GM12865 (cell line): ENCODE measurements around the gene CLDN3.
"Not testable (repeated sequence)": the region's sequence is repeated elsewhere in the genome, so short reads cannot be mapped to it uniquely, and the experiment has no call there.

Source experiments
- DNase-seq: peaks from one replicate; pipeline ENCODE4 v3.0.0; 2010; ENCODE audit warnings: low read depth
- H3K4me3 ChIP-seq: 2 replicates; pipeline ENCODE4 v1.5.1; 2011; ENCODE audit warnings: mild to moderate bottlenecking, low read depth, low read length, control low read depth
- TF ChIP-seq, protein P1 (sequence below): IDR thresholded peaks from 2 replicates; pipeline ENCODE4 v1.5.1; 2011; ENCODE audit warnings: low read length, control low read depth, low read depth, inconsistent platforms; ENCODE audit not compliant: insufficient read depth; ENCODE audit errors: missing control alignments

Gene CLDN3

DNA sequence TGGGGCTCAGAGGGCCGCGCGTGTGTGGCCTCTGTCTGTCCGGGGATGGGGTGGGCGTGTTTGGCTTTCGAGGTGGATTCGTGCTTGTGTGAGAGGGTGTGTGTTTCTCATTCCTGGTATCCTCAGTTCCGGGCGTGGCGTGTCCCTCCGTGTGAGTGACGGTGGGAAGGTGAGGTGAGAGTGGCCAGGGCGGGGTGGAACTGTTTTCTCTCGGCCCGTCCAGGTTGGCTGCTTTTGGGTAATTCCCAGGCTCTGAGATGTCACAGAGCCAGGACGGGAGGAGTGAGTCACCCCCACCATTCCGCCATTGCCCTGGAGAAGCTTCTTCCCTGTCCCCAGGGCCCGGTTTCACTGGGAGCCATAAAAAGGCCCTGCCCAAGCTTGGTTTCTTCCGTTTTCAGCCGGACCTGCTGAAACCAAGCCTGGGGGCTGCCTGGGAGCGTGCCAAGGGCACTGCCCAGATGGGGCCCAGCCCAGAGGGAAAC is 39.4 kb upstream of the CLDN3 start:
- TF ChIP-seq, protein P1, sequence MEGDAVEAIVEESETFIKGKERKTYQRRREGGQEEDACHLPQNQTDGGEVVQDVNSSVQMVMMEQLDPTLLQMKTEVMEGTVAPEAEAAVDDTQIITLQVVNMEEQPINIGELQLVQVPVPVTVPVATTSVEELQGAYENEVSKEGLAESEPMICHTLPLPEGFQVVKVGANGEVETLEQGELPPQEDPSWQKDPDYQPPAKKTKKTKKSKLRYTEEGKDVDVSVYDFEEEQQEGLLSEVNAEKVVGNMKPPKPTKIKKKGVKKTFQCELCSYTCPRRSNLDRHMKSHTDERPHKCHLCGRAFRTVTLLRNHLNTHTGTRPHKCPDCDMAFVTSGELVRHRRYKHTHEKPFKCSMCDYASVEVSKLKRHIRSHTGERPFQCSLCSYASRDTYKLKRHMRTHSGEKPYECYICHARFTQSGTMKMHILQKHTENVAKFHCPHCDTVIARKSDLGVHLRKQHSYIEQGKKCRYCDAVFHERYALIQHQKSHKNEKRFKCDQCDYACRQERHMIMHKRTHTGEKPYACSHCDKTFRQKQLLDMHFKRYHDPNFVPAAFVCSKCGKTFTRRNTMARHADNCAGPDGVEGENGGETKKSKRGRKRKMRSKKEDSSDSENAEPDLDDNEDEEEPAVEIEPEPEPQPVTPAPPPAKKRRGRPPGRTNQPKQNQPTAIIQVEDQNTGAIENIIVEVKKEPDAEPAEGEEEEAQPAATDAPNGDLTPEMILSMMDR, result no peak
- H3K4me3 ChIP-seq, result no peak overlapping the region
- no peak for DNase-seq

DNA sequence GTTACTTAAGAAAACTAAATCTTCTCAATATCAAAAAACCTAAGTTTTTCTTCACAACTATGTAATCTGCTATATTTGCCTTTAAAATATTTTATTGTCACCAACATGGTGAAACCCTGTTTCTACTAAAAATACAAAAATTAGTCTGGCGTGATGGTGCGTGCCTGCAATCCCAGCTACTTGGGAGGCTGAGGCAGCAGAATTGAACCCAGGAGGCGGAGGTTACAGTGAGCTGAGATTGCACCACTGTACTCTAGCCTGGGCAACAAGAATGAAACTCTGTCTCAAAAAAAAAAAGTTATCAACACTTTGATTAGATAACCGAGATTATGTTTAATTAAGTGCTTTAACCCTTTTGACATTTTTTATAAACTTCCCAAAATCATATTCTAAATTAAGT is 32.4 kb upstream of the CLDN3 start:
- no peak overlapping the region for H3K4me3 ChIP-seq
- TF ChIP-seq, protein P1, result no peak
- no peak for DNase-seq

DNA sequence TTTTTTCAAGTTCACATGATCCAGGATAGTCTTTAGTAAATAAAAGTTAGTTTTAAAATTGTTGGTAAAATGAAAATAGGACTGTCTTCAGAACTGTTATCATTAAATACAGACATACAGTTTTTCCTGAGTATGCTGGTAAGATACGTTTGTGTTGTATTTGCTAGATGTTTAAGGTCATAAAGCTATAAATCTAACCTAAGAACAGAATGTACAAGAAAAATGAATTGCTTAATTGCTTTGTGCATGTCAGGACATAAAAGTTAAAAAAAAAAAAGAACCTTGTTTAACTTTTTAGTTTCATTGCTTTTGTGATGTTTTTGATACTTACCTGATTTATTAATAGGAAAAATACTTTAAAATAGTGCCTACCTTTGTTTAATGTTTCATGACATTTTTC is 31.5 kb upstream of the CLDN3 start:
- no peak for DNase-seq
- TF ChIP-seq, protein P1, result no peak
- no peak overlapping the region for H3K4me3 ChIP-seq

DNA sequence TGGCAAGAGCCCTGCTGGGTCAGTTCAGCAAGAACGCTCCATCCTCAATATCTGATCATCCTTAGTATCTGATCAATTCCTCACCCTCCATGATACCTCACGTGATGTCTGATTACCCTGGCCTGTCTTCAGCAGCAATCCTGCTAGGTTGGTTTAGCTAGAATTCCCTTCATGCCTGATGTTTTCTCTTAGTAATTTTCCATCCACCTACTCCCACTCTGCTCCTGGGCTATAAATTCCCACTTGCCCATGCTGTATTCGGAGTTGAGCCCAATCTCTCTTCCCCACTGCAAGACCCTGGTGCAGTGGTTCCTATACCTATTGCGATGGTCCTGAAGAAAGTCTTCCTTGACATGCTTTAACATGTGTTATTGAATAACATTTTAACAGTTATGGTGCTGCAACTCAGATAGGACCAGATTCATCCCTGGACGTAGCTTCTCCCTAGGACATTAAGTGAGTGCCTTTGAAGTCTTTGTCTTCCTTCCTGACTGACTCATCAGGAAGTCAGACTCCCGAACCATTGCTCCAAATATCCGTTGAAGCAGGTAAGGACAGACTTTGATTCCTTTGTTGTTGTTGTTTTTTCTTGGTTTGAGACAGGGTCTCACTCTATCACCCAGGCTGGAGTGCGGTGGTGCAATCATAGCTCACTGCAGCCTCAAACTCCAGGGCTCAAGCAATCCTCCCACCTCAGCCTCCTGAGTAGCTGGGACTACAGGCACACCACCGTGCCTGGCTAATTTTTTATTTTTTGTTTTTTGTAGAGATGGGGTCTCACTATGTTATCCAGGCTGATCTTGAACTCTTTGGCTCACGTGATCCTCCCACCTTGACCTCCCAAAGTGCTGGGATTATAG is 29.4 kb upstream of the CLDN3 start:
- TF ChIP-seq, protein P1, result no peak
- DNase-seq, result no peak
- H3K4me3 ChIP-seq, result no peak overlapping the region

DNA sequence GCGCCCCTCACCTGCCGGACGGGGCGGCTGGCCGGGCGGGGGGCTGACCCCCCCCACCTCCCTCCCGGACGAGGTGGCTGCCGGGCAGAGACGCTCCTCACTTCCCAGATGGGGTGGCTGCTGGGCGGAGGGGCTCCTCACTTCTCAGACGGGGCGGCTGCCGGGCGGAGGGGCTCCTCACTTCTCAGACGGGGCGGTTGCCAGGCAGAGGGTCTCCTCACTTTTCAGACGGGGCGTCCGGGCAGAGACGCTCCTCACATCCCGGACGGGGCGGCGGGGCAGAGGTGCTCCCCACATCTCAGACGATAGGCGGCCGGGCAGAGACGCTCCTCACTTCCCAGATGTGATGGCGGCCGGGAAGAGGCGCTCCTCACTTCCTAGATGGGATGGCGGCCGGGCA is 27.1 kb upstream of the CLDN3 start:
- DNase-seq, H3K4me3 ChIP-seq: not testable (repeated sequence)

DNA sequence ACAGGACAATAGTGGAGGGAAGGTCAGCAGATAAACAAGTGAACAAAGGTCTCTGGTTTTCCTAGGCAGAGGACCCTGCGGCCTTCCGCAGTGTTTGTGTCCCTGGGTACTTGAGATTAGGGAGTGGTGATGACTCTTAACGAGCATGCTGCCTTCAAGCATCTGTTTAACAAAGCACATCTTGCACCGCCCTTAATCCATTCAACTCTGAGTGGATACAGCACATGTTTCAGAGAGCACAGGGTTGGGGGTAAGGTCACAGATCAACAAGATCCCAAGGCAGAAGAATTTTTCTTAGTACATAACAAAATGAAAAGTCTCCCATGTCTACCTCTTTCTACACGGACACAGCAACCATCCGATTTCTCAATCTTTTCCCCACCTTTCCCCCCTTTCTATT is 26.6 kb upstream of the CLDN3 start:
- not testable (repeated sequence) for DNase-seq

DNA sequence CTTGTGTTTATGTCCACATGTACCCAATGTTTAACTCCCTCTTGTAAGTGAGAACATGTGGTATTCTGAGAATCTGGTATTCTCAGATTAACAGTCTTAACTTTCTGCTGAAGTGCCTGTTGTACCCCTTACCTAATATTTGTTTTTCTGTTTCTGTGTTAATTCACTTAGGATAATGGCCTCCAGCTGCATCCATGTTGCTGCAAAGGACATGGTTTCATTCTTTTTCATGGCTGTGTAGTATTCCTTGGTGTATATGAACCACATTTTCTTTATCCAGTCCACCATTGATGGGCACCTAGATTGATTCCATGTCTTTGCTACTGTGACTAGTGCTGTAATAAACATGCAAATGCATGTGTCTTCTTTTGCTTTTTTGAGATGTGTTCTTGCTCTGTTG is 25.1 kb upstream of the CLDN3 start:
- DNase-seq, H3K4me3 ChIP-seq: not testable (repeated sequence)

More for the DNA sequence above, 26.6 kb upstream of the CLDN3 start:
- not testable (repeated sequence) for H3K4me3 ChIP-seq

DNA sequence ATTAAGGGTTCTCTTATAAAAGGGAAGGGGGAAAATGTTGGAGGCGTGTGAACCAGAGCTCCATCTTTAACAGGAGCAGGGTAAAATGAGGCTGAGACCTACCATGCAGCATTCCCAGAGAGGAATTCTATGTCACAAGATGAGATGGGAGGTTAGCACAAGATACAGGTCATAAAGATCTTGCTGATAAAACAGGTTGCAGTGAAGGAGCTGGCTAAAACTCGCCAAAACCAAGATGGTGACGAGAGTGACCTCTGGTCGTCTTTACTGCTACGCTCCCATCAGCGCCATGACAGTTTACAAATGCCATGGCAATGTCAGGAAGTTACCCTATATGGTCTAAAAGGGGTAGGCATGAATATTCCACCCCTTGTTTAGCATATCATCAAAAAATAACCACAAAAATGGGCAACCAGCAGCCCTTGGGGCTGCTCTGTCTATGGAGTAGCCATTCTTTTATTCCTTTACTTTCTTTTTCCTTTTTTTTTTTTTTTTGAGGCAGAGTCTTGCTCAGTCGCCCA is 21.2 kb upstream of the CLDN3 start:
- not testable (repeated sequence) for DNase-seq, H3K4me3 ChIP-seq

DNA sequence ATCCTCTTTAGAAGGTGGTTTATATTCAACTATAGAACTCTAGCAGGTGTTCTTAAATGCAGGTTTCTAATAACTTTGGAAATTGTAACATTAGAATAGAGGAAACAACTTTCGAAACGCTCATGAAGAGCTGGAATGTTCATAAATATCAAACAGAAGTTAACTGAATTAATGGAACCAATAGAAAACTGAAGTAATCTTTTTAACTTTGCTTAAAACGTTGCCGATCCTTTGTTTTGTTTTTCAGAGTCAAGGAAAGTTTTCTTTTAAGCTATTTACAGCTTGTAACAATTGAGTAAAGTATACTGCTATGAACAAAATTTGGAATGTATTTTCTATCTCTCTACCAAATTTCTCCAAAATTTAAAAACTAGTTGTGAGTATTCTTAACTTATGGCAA is 19.0 kb upstream of the CLDN3 start:
- H3K4me3 ChIP-seq, result no peak overlapping the region
- DNase-seq, result no peak
- TF ChIP-seq, protein P1, result no peak

DNA sequence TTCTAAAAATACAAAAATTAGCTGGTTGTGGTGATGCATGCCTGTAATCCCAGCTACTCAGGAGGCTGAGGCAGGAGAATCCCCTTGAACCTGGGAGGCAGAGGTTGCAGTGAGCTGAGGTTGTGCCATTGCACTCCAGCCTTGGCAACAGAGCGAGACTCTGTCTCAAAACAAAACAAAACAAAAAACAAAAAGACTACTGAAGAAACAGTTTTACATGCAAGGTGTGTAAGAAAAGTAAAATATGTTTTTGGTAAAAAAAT is 17.6 kb upstream of the CLDN3 start:
- DNase-seq, H3K4me3 ChIP-seq: not testable (repeated sequence)
